Neural crest cell (in vitro differentiated cells): ENCODE data around the gene MPP7. TPM values are rescaled to one million over a fixed set of nuclear protein-coding genes. Genes with fewer than 3 reads are reported as not detected.

ENCODE experiments used
- DNase-seq: peaks from one replicate; pipeline ENCODE4 v3.0.0; 2021; ENCODE audit warnings: low read depth, mixed read lengths, low spot score
- H3K27ac Mint-ChIP-seq: one replicate; pipeline ENCODE4 v1.8.0; 2021; ENCODE audit warnings: mild to moderate bottlenecking, mixed read lengths; ENCODE audit not compliant: unreplicated experiment
- H3K27me3 Mint-ChIP-seq: 2 replicates; pipeline ENCODE4 v1.8.0; 2021; ENCODE audit warnings: low read depth, mild to moderate bottlenecking, mixed read lengths
- H3K36me3 Mint-ChIP-seq: 2 replicates; pipeline ENCODE4 v1.8.0; 2021; ENCODE audit warnings: low read depth, mild to moderate bottlenecking, mixed read lengths
- H3K4me1 Mint-ChIP-seq: 2 replicates; pipeline ENCODE4 v1.8.0; 2021; ENCODE audit warnings: mixed read lengths
- H3K4me3 Mint-ChIP-seq: one replicate; pipeline ENCODE4 v1.8.0; 2021; ENCODE audit warnings: mild to moderate bottlenecking, mixed read lengths
- H3K9me3 Mint-ChIP-seq: 2 replicates; pipeline ENCODE4 v1.8.0; 2021; ENCODE audit warnings: mixed read lengths
- CTCF ChIP-seq: fragments of 200-600 bp; sonication (generic); conservative IDR thresholded peaks from 2 replicates; pipeline ENCODE4 v1.5.0; 2021; ENCODE audit warnings: antibody characterized with exemption, mild to moderate bottlenecking
- microRNA-seq: library from miRNA; unstranded; fragments of <30 nt; microRNA quantifications from one replicate; pipeline ENCODE4, GENCODE V29; 2020
- total RNA-seq: library from RNA; stranded (reverse); gene quantifications from 2 replicates; pipeline ENCODE4 v1.2.1, GENCODE V29; 2021

MPP7 gene
- total RNA-seq, 1 donor from 2014 or later, result 2.3 TPM

- no peak overlapping the region for H3K27ac Mint-ChIP-seq
- no peaks in the 10 kb centered on the region for H3K9me3 Mint-ChIP-seq
- H3K4me1 Mint-ChIP-seq, result no peaks in the 10 kb centered on the region
- TF ChIP-seq CTCF, result no peak
- H3K36me3 Mint-ChIP-seq, result no peaks in the 10 kb centered on the region
- no peak overlapping the region for H3K4me3 Mint-ChIP-seq
- no peak for DNase-seq
- no peaks in the 10 kb centered on the region for H3K27me3 Mint-ChIP-seq
Measured at GRCh38 chr10:28263136-28263857, 39.6 kb downstream of the MPP7 start.

GRCh38 chr10:28256776-28257175 lies 46.1 kb downstream of the MPP7 start:
- no peak overlapping the region for H3K4me3 Mint-ChIP-seq
- H3K36me3 Mint-ChIP-seq, result no peaks in the 10 kb centered on the region
- no peaks in the 10 kb centered on the region for H3K9me3 Mint-ChIP-seq
- no peak overlapping the region for H3K27ac Mint-ChIP-seq
- DNase-seq, result no peak
- H3K27me3 Mint-ChIP-seq, result no peaks in the 10 kb centered on the region
- H3K4me1 Mint-ChIP-seq, result no peaks in the 10 kb centered on the region
- TF ChIP-seq CTCF, result no peak

GRCh38 chr10:28254290-28254985 lies 48.4 kb downstream of the MPP7 start:
- no peak for TF ChIP-seq CTCF
- no peak for DNase-seq
- Mint-ChIP-seq H3K4me1 (no peaks in the 10 kb centered on the region), H3K27me3 (no peaks in the 10 kb centered on the region), H3K27ac (no peak overlapping the region), H3K4me3 (no peak overlapping the region), H3K36me3 (no peaks in the 10 kb centered on the region), H3K9me3 (no peaks in the 10 kb centered on the region)

- Mint-ChIP-seq H3K9me3 (no peaks in the 10 kb centered on the region), H3K4me1 (no peaks in the 10 kb centered on the region), H3K27me3 (no peaks in the 10 kb centered on the region), H3K36me3 (no peaks in the 10 kb centered on the region), H3K27ac (no peak overlapping the region), H3K4me3 (no peak overlapping the region)
- no peak for DNase-seq
- no peak for TF ChIP-seq CTCF
Measured at GRCh38 chr10:28253169-28253785, 49.6 kb downstream of the MPP7 start.

Small RNA genes lying within 50 kb of the gene (microRNA-seq; reads per million reads assigned to microRNA genes)
- not detected for gene MIR8086

Other genes with a start within 250 kb of the MPP7 start
- 123 and 137 TPM in 2 replicates for gene WAC, start 230.1 kb upstream of the MPP7 start, total RNA-seq